GM21390 (cell line): ENCODE results near the gene MYH13.
A peak's percentile ranks its signal among the peaks of the same experiment; 100 is the strongest.

Experiments used
- ATAC-seq: cut with Tn5 transposase; IDR thresholded peaks from one replicate; pipeline ENCODE4 v1.9.1; 2021; ENCODE audit not compliant: unreplicated experiment

The MYH13 gene

DNA sequence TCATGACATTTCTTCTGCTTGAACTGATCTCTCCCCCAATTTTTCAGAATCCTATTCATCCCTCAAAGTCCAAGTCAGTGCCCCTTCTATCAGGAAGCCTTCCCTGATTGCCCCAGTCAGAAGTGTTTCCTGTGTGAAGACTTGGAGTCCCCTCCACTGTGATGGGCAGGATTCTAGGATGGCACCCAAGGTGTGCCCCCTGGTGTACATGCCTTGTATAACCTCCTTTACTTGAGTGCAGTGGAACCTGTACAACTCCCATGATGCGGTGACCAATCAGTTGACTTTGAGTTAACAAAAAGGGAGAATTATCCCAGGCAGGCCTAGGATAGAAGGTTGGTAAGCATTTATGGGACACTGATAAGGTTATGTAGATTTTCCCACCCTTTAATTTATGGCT is 23.4 kb downstream of the MYH13 start:
- no peak for ATAC-seq

DNA sequence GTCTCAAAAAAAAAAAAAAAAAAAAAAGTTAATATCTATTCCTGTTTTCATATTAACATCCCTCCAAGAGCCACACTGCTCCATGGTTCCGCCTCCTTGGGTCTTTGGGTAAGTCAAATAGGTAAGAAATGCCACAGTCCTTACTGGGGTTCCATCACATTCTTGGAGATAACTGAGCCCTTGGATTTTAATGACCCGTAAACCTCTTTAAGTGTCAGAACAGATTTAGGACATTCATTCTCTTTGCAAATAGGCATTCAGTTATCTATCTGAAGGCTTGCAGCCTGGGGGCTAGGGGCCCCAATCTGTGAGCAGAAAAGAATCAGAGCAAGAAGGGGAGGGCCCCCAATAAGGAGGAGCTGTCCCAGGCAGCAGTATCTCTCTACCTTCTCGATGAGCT is 28.0 kb downstream of the MYH13 start:
- ATAC-seq = no peak

DNA sequence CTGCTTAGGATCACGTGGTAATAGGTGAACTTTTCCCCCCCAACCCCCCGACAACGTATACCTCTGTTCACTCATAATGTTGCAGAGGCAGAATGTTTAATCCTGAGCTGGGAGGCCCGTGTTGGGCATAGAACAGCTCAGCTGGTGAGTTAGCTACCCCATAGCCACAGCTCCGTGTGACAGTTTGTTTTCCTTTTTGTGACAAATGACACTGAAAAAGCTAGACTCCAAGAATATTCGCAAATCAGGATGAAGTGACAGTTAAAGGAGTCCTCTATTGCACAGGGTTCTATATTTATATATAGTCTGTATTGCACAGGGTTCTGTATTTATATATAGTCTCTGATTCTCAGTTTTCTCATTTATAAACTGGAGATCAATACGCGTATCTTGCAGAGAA is 33.8 kb downstream of the MYH13 start:
- ATAC-seq = no peak

GRCh38 chr17:10337976-10338375 is 34.8 kb downstream of the MYH13 start:
- no peak for ATAC-seq

GRCh38 chr17:10337136-10337535 is 35.7 kb downstream of the MYH13 start:
- no peak for ATAC-seq

DNA sequence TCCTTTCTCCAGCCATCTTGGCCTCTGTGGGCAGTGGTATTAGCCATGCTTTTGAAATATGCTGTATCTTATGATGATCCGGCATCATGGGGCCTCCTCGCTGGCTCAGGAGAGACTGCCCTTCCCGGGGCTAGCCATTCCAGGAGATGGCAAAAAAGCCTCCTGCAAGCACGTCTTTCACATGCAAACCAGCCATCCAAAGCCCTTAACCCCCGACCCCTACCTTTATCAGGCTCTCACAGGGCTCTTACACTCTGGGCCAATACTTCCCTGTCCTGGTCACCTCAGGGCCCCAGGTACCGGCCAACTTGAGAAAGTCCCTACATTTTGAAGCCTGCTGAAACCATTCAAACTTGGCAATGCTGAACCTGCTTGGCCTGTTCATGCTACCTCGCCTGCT is 36.4 kb downstream of the MYH13 start:
- no peak for ATAC-seq

DNA sequence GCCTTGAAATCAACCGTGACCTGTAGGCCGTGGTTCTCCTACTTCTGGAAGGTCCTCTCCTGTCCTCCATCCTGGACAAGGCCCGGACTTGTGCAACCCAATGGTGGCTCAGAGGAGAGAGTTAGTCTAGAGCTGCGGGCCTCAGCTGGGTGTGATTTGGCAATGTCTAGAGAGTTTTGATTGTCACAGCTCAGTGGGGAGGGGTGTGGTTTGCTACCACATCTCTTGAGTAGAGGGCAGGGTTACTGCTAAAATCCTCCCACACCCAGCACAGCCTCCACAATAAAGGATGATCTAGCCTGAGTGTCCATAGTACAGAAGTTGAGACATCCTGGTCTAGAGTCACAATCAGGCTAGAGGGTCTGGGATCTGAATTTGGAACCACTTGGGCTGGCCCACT is 40.3 kb downstream of the MYH13 start:
- no peak for ATAC-seq

DNA sequence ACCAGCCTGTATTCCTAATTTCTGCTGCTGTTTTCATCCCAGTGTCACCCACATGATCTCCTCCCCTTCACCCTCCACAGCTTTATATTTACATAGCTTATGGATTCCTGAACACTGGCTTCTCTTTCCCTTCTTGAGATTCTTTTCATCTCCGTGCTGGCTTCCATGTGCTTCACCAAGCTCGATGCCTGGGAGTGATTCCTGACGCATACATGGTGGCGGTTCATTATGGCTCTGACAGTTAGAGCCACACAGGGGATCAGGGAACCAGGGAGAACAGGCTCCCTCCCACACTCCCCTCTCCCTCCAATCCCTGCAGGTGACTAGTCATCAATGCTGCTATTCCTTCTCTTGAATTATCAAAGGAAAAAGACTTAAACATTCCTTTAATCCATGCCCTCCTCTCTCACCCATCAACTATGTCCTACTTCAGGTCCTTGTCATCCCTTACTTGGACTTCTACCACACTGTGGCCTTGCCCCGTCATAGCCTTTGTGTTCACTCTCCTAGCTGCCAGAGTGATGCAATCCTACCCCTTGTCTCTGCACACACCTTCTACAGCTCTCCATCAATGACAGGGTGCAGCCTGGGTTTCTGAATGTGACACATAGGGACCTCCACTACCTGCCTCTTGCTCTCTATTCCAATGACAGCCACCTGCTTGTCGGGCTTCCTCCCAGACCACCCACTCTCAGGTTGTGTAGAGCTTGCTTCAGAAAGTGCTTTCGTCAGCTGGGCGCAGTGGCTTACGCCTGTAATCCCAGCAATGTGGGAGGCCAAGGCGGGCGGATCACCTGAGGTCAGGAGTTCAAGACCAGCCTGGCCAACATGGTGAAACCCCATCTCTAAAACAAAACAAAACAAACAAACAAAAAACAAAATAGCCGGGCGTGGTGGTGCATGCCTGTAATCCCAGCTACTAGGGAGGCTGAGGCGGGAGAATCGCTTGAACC is 43.6 kb downstream of the MYH13 start:
- ATAC-seq = no peak

DNA sequence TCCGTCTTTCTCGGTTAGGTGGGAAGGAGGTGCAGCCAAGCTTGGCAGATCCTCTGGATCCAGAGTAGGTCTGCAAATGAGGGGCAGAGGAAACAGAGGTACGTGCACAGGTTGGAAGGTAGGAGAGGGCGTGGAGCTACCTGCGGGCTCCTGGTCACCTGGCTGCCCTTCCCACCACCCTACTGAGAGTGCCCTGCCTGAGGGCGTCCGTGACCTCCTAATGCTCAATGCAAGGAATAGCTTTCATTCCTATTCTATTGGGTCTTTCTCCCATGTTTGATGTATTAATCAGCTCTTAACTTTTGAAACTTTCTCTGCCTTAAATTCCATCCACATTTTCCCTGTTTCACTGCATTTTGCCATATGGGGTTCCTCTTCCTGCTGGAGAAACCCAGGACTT is 44.6 kb downstream of the MYH13 start:
- no peak for ATAC-seq

- no peak for ATAC-seq
These were observed 45.2 kb downstream of the MYH13 start for GRCh38 chr17:10327640-10328039.

- ATAC-seq = no peak
These were observed 47.6 kb downstream of the MYH13 start for GRCh38 chr17:10325031-10325695.

- ATAC-seq = no peak
These were observed 48.8 kb downstream of the MYH13 start for GRCh38 chr17:10323812-10324610.

DNA sequence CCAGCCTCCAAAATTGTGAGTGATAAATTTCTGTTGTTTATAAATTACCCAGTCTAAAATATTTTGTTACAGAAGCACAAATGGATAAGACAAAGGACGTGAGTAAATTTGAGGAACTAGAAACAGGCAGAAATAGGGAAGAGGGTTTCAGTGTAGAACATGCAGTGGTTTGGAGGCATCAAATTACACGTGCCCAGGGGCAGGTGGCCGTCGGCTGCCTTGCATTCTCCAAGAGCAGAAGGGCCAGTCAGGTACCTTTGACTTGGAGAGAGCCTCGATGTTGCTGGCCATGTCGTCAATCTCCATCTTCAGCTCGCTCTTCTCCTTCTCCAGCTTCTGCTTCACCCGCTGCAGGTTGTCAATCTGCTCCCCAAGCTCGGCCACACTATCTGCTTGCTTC is 54.3 kb downstream of the MYH13 start:
- ATAC-seq = no peak

DNA sequence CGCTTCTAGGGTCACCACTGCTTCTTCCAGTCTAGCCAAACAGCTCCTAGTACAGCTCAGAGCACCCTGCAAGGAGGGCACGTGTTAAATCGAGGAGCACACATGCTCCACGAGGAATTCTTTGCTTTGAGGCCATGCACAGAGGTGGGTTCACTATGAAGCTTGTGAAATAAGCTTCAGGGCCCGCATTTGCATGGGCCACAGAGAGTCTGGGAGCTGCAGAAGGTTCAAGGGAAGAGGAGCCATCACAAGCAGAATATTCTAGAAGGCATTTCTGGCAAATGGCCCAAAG is 55.3 kb downstream of the MYH13 start:
- ATAC-seq = no peak

GRCh38 chr17:10316801-10317542 is 55.8 kb downstream of the MYH13 start:
- ATAC-seq = peak; percentile 51

- ATAC-seq = no peak
These were observed 58.5 kb downstream of the MYH13 start for GRCh38 chr17:10314329-10314728.

- no peak for ATAC-seq
These were observed 59.7 kb downstream of the MYH13 start for GRCh38 chr17:10313037-10313672.

GRCh38 chr17:10311131-10311530 is 61.7 kb downstream of the MYH13 start:
- no peak for ATAC-seq

DNA sequence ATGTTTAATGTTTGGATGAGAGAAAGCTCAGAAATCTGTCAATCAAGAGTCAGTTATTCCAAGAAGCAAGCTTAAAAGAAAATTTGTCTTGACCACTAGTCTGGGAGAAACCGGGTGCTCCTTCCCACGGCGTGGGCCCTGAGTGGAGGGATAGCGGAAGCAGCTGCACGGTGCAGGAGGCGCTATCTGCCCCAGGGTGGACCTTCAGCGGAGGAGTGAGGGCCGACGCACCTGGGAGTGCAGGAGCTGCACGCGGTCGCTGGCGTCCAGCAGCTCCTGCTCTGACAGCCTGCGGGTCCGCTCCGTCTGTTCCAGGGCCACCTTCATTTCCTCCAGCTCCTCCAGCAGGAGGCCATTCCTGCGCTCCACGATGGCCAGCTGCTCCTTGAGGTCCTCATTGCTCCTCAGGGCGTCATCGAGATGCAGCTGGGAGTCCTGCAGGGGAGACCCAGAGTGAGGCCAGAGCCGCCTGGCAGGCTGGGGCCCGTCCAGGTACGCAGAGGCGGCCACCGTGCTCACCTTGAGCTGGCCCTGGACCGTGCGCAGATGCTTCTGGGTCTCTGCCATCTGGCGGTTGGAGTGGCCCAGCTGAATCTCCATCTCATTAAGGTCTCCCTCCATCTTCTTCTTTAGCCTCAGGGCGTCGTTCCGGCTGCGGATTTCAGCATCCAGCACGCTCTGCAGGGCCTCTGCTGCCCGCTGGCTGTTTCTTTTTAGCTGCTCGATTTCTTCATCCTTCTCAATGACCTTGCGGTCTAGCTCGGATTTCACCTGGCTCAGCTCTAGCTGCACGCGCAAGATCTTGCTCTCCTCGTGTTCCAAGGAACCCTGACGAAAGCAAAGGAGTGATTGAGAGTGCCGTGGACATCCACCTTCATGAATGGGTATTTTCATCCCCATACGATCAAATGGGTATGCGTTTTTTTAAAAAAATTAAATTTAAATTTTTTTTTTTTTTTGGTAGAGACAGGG is 63.5 kb downstream of the MYH13 start:
- no peak for ATAC-seq
